ENCODE measurements around the gene PKNOX2. TPM values are rescaled to one million over a fixed set of nuclear protein-coding genes. Genes with fewer than 3 reads are reported as not detected.

PKNOX2 gene
- total and polyA plus RNA-seq, 2 of the 8 experiments (the other 6 are each of a cell fraction or from before 2014, with no cell fraction given): 2.0 TPM

GRCh38 chr11:125343718-125344131 is 179.2 kb downstream of the PKNOX2 start:
- Histone ChIP-seq H3K4me2 (ENCODE audit: insufficient read depth in 1 of 2, low read depth in 2 of 2, low read length in 2 of 2) (no peak overlapping the region), H3K56ac (replicated peaks; ENCODE audit: insufficient read length, low read depth, low read length) (no peak overlapping the region), H2BK12ac (ENCODE audit: low read depth, low read length) (no peak overlapping the region), H3K23me2 (ENCODE audit: low read depth, low read length) (no peaks in the 10 kb centered on the region), H3K27me3 (replicated peaks in 1 of 4; ENCODE audit: control insufficient read depth in 3 of 4, extremely low read depth in 1 of 4, insufficient read depth in 3 of 4, low read length in 3 of 4) (peaks cover 0 to 10% (median 3%) of the 10 kb centered on the region in 4 experiments; a peak in 3 of 7 replicates), H2BK20ac (ENCODE audit: low read length) (no peak overlapping the region), H4K20me1 (replicated peaks in 1 of 2; ENCODE audit: control insufficient read depth in 1 of 2, insufficient read depth in 2 of 2, low read length in 2 of 2) (no peaks in the 10 kb centered on the region), H3K9me3 (ENCODE audit: insufficient read depth in 2 of 2, low read depth in 1 of 2, low read length in 1 of 2) (no peaks in the 10 kb centered on the region), H2BK5ac (ENCODE audit: low read depth, low read length) (no peak overlapping the region), H3K36me3 (ENCODE audit: control insufficient read depth in 2 of 4, insufficient read depth in 4 of 4, low read length in 3 of 4) (no peaks in the 10 kb centered on the region), H4K8ac (ENCODE audit: extremely low read depth, insufficient read depth, low read length) (no peak overlapping the region), H3K27ac (ENCODE audit: low read depth, low read length) (no peak overlapping the region), H4K91ac (replicated peaks; ENCODE audit: insufficient read length, low read length) (no peak overlapping the region), H3K18ac (ENCODE audit: extremely low read depth, low read length) (no peak overlapping the region), H3K79me2 (ENCODE audit: control insufficient read depth in 1 of 2, insufficient read depth in 2 of 2, low read length in 2 of 2) (no peaks in the 10 kb centered on the region), H3K14ac (ENCODE audit: insufficient read length) (no peak overlapping the region), H3K4me3 (ENCODE audit: extremely low read depth in 1 of 4, insufficient read depth in 2 of 4, low read depth in 3 of 4, low read length in 4 of 4) (no peak overlapping the region), H3K4me1 (replicated peaks in 1 of 4; ENCODE audit: control insufficient read depth in 3 of 4, insufficient read depth in 4 of 4, low read length in 3 of 4) (peaks cover 0 to 26% (median 13%) of the 10 kb centered on the region in 4 experiments; a peak in 6 of 7 replicates), H4K5ac (ENCODE audit: insufficient read length, low read depth, low read length) (no peak overlapping the region), H2BK120ac (replicated peaks; ENCODE audit: low read depth, low read length) (no peak overlapping the region), H3K23ac (ENCODE audit: insufficient read length) (no peak overlapping the region), H3K9ac (replicated peaks in 1 of 4; ENCODE audit: extremely low read depth in 1 of 4, low read depth in 3 of 4, low read length in 3 of 4) (no peak overlapping the region), H2AFZ (ENCODE audit: low read length) (no peak overlapping the region), H2AK5ac (ENCODE audit: low read depth, low read length) (no peak overlapping the region), H2BK15ac (ENCODE audit: low read length) (no peak overlapping the region), H3K4ac (replicated peaks; ENCODE audit: insufficient read length, low read depth, low read length) (no peak overlapping the region), H3K79me1 (ENCODE audit: low read depth, low read length) (no peaks in the 10 kb centered on the region)
- DNase-seq (ENCODE audit: low read depth in 1 of 2, low spot score in 2 of 2) (no peak), FAIRE-seq (no peak)
- CTCF ChIA-PET (ENCODE audit: partially characterized antibody): interaction anchor here (0.7 to 25.6 kb wide), 25 partner anchors 12 to 467 kb away, joined by 3 to 486 read pairs (median 21); partner anchors contain the start of gene PKNOX2
- no peak for TF ChIP-seq SAP30 (IDR thresholded peaks at IDR 0.05; ENCODE audit: insufficient read depth, insufficient replicate concordance, low read length)
- no peak for TF ChIP-seq KDM4A (IDR thresholded peaks at IDR 0.05; ENCODE audit: low read depth, low read length, severe bottlenecking)
- 69% methylated on average over 13 of the region's 13 CpGs; no CpG with 5 or more reads in 1 of the 2 experiments for WGBS, 2 experiments (ENCODE audit: extremely low coverage in 1 of 2, insufficient coverage in 1 of 2, insufficient read length in 1 of 2, insufficient replicate concordance in 2 of 2, low coverage in 1 of 2, low lambda C conversion rate in 2 of 2, missing lambda C conversion rate in 1 of 2)
- POLR2A ChIA-PET (ENCODE audit: partially characterized antibody): no interaction called here

All from H1 (cell line).